Measurements from ENCODE around the gene GSTA3. TPM values are rescaled to one million over a fixed set of nuclear protein-coding genes. Genes with fewer than 3 reads are reported as not detected.

The GSTA3 gene
- total RNA-seq, 1 experiment from 2014 or later = not detected

- intact Hi-C loops (cut with micrococcal nuclease) = no loop called here
- ATAC-seq (no peak), DNase-seq (no peak)
- Histone ChIP-seq H3K9me3 (ENCODE audit: low read length) (no peaks in the 10 kb centered on the region), H3K27ac (ENCODE audit: low read length) (no peak overlapping the region), H3K36me3 (ENCODE audit: low read depth, low read length) (no peaks in the 10 kb centered on the region), H2AFZ (ENCODE audit: low read length) (no peak overlapping the region), H3F3A (ENCODE audit: low read length, unreplicated experiment) (no peaks in the 10 kb centered on the region), H3K4me3 (ENCODE audit: low read length) (no peak overlapping the region), H4K20me1 (ENCODE audit: low read length) (no peaks in the 10 kb centered on the region), H3K27me3 (ENCODE audit: low read length) (no peaks in the 10 kb centered on the region), H3K9me2 (replicated peaks; ENCODE audit: low read length) (no peaks in the 10 kb centered on the region), H3K4me2 (ENCODE audit: low read length) (no peak overlapping the region), H3K9ac (ENCODE audit: low read length) (no peak overlapping the region), H3K79me2 (ENCODE audit: low read length) (no peaks in the 10 kb centered on the region), H3K4me1 (ENCODE audit: insufficient read depth, low read length) (no peaks in the 10 kb centered on the region; the same call in 1 of the 2 replicates)
- ChIA-PET CTCF (no interaction called here), POLR2A (ENCODE audit: unreplicated experiment) (no interaction called here)
- TF ChIP-seq EZH2 (IDR thresholded peaks at IDR 0.05; ENCODE audit: low read length, unreplicated experiment) (no peak), EZH2phosphoT487 (IDR thresholded peaks at IDR 0.05; ENCODE audit: borderline replicate concordance, low read length) (no peak)
- TF ChIP-seq, protein P1, sequence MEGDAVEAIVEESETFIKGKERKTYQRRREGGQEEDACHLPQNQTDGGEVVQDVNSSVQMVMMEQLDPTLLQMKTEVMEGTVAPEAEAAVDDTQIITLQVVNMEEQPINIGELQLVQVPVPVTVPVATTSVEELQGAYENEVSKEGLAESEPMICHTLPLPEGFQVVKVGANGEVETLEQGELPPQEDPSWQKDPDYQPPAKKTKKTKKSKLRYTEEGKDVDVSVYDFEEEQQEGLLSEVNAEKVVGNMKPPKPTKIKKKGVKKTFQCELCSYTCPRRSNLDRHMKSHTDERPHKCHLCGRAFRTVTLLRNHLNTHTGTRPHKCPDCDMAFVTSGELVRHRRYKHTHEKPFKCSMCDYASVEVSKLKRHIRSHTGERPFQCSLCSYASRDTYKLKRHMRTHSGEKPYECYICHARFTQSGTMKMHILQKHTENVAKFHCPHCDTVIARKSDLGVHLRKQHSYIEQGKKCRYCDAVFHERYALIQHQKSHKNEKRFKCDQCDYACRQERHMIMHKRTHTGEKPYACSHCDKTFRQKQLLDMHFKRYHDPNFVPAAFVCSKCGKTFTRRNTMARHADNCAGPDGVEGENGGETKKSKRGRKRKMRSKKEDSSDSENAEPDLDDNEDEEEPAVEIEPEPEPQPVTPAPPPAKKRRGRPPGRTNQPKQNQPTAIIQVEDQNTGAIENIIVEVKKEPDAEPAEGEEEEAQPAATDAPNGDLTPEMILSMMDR (conservative IDR thresholded peaks at IDR 0.05; ENCODE audit: low read depth, low read length) = no peak
- BruUV-seq (replicated peaks) = no TSS peak
These were observed 32.7 kb upstream of the GSTA3 start for GRCh38 chr6:52942221-52942620.

GRCh38 chr6:52937908-52938307, 28.4 kb upstream of the GSTA3 start:
- no TSS peak for BruUV-seq (replicated peaks)
- H3K9ac ChIP-seq (ENCODE audit: low read length) = no peak overlapping the region
- H3K4me1 ChIP-seq (ENCODE audit: insufficient read depth, low read length) = no peaks in the 10 kb centered on the region; the same call in 1 of the 2 replicates
- ATAC-seq = peak; percentile 50; the same call in 1 of the 2 replicates
- no peaks in the 10 kb centered on the region for H3K79me2 ChIP-seq (ENCODE audit: low read length)
- POLR2A ChIA-PET (ENCODE audit: unreplicated experiment) = no interaction called here
- no peak overlapping the region for H2AFZ ChIP-seq (ENCODE audit: low read length)
- no peaks in the 10 kb centered on the region for H3K9me2 ChIP-seq (replicated peaks; ENCODE audit: low read length)
- H3K9me3 ChIP-seq (ENCODE audit: low read length) = no peaks in the 10 kb centered on the region
- CTCF ChIA-PET = no interaction called here
- no peak overlapping the region; the same call in 1 of the 2 replicates for H3K4me2 ChIP-seq (ENCODE audit: low read length)
- H3K36me3 ChIP-seq (ENCODE audit: low read depth, low read length) = no peaks in the 10 kb centered on the region
- intact Hi-C loops (cut with micrococcal nuclease) = no loop called here
- H3F3A ChIP-seq (ENCODE audit: low read length, unreplicated experiment) = no peaks in the 10 kb centered on the region
- no peak overlapping the region for H3K4me3 ChIP-seq (ENCODE audit: low read length)
- H3K27me3 ChIP-seq (ENCODE audit: low read length) = no peaks in the 10 kb centered on the region
- no peak overlapping the region for H3K27ac ChIP-seq (ENCODE audit: low read length)
- peak; percentile 57 for DNase-seq
- H4K20me1 ChIP-seq (ENCODE audit: low read length) = no peaks in the 10 kb centered on the region
- TF ChIP-seq EZH2 (IDR thresholded peaks at IDR 0.05; ENCODE audit: low read length, unreplicated experiment) (no peak), EZH2phosphoT487 (IDR thresholded peaks at IDR 0.05; ENCODE audit: borderline replicate concordance, low read length) (no peak)
- TF ChIP-seq, protein P1 (conservative IDR thresholded peaks at IDR 0.05; ENCODE audit: low read depth, low read length) = no peak

GRCh38 chr6:52933778-52934177, 24.3 kb upstream of the GSTA3 start:
- no peak overlapping the region for H3K9ac ChIP-seq (ENCODE audit: low read length)
- intact Hi-C loops (cut with micrococcal nuclease) = no loop called here
- no peak for ATAC-seq
- H3K27me3 ChIP-seq (ENCODE audit: low read length) = no peaks in the 10 kb centered on the region
- DNase-seq = no peak
- H3K4me1 ChIP-seq (ENCODE audit: insufficient read depth, low read length) = peaks cover 19% of the 10 kb centered on the region
- TF ChIP-seq, protein P1 (conservative IDR thresholded peaks at IDR 0.05; ENCODE audit: low read depth, low read length) = no peak
- TF ChIP-seq EZH2 (IDR thresholded peaks at IDR 0.05; ENCODE audit: low read length, unreplicated experiment) (no peak), EZH2phosphoT487 (IDR thresholded peaks at IDR 0.05; ENCODE audit: borderline replicate concordance, low read length) (no peak)
- no TSS peak for BruUV-seq (replicated peaks)
- no peak overlapping the region for H3K27ac ChIP-seq (ENCODE audit: low read length)
- peaks cover 4% of the 10 kb centered on the region for H3F3A ChIP-seq (ENCODE audit: low read length, unreplicated experiment)
- H3K9me3 ChIP-seq (ENCODE audit: low read length) = no peaks in the 10 kb centered on the region
- no peak overlapping the region for H2AFZ ChIP-seq (ENCODE audit: low read length)
- no peaks in the 10 kb centered on the region for H3K79me2 ChIP-seq (ENCODE audit: low read length)
- ChIA-PET POLR2A (ENCODE audit: unreplicated experiment) (no interaction called here), CTCF (no interaction called here)
- H3K4me2 ChIP-seq (ENCODE audit: low read length) = no peak overlapping the region
- no peaks in the 10 kb centered on the region for H4K20me1 ChIP-seq (ENCODE audit: low read length)
- no peaks in the 10 kb centered on the region for H3K36me3 ChIP-seq (ENCODE audit: low read depth, low read length)
- no peaks in the 10 kb centered on the region for H3K9me2 ChIP-seq (replicated peaks; ENCODE audit: low read length)
- no peak overlapping the region for H3K4me3 ChIP-seq (ENCODE audit: low read length)

Measured in PC-3 (cell line).